Activated gamma-delta T cell (primary cell): ENCODE measurements around the gene PHF21A.

Experiments used
- DNase-seq: peaks from one replicate; lab custom pipeline; 2025; lab: John Stamatoyannopoulos, UW

Gene PHF21A

GRCh38 chr11:46075928-46076327 lies 45.3 kb downstream of the PHF21A start:
- no peak for DNase-seq

- DNase-seq, result no peak
Measured at GRCh38 chr11:46075168-46075567, 46.1 kb downstream of the PHF21A start.

DNA sequence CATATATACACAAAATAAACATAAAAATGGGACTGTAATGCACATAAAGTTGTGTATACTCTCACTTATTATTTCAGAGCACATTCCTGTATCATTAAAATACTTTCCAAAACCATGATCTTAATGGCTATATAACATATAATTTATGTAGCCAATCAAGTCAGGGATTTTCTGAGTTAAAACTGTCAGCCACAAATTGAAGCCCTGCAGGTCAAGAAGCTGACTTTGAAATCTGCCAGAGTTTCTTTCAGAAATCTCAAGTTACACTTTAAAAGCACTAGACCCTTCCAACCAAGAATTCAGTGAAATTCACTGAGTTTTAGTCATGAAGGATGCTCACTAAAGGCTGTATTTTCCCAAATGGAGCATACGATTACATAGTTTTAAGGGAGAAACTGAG lies 47.6 kb downstream of the PHF21A start:
- DNase-seq, result no peak

- DNase-seq, result no peak
Measured at GRCh38 chr11:46072172-46072964, 48.9 kb downstream of the PHF21A start.

DNA sequence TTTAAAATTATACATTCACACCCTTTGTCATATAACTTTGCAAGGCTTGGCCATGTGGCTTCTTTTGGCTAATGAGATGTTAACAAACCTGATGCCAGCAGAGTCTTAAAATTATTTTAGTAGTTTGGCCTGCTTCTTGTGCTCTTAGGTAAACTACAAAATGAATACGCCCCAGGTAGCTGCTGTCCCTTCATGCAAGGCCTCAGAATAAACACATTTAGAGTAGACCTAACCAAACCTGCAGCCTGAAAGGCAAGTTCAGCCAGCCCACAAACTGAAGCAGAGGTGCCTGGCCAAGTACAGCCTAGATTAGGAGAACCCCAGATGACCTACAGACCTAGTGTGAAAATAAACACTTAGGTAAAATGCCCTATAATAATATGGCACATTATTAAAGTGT lies 50.2 kb downstream of the PHF21A start:
- DNase-seq, result no peak

GRCh38 chr11:46069595-46069994 lies 51.7 kb downstream of the PHF21A start:
- no peak for DNase-seq

GRCh38 chr11:46066335-46066734 lies 54.9 kb downstream of the PHF21A start:
- DNase-seq, result no peak

GRCh38 chr11:46065681-46066080 lies 55.6 kb downstream of the PHF21A start:
- DNase-seq, result no peak

- no peak for DNase-seq
Measured at GRCh38 chr11:46064221-46064620, 57.0 kb downstream of the PHF21A start.

DNA sequence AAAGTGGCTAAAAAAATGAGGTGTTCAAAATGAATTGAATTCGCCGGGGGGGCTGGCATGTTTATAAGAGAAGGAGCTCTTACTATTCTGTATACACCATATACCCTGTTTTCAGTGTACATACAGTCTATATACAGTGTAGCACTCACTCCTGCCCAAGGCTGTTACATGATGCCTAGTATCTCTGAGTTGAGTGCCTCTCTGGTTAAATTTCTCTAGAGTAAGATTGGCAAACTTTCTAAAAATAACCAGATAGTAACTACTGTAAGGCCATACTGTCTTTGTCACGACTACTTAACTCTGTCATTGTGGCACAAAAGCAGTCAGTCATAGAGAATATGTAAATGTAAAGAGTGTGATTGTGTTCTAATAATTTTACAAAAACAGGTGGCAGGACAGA lies 58.1 kb downstream of the PHF21A start:
- DNase-seq, result no peak

DNA sequence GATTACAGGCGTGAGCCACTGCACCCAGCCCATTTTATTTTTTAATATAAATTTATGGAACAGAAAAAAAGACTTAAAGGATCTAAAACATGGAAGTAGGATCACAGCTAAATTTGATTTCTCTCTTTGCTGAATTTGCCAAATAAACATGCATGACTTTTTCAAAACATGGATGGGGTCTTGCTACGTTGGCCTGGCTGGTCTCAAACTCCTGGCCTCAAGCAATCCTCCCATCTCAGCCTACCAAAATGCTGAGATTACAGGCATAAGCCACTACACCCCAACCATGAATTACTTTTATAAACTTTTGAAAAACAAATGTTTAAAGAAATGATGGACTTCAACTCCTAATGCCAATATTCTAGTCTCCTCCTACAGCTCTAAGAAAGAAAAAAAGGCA lies 61.2 kb downstream of the PHF21A start:
- DNase-seq, result no peak

- DNase-seq, result no peak
Measured at GRCh38 chr11:46057489-46057888, 63.8 kb downstream of the PHF21A start.

GRCh38 chr11:46055371-46055770 lies 65.9 kb downstream of the PHF21A start:
- DNase-seq, result no peak

DNA sequence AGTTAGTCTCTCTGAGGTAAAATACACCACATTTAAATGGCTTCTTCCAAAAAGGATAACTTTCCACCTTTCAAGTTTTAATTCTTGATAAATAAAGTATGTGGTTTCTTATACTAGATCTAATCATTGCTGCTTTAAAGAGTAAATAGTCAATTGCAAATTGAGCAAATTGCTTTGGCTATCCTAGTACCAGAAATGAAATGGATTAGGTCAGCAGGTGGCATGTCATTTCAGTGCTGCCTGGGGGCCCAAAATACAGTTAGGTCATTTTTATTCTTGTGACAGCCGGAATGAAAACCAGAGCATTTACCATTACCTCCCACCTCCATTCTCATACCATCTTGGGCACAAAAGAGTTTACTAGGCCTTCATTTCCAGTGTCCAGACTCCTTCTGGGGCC lies 70.2 kb downstream of the PHF21A start:
- no peak for DNase-seq

GRCh38 chr11:46050662-46051061 lies 70.6 kb downstream of the PHF21A start:
- no peak for DNase-seq

GRCh38 chr11:46050003-46050461 lies 71.2 kb downstream of the PHF21A start:
- DNase-seq, result no peak

DNA sequence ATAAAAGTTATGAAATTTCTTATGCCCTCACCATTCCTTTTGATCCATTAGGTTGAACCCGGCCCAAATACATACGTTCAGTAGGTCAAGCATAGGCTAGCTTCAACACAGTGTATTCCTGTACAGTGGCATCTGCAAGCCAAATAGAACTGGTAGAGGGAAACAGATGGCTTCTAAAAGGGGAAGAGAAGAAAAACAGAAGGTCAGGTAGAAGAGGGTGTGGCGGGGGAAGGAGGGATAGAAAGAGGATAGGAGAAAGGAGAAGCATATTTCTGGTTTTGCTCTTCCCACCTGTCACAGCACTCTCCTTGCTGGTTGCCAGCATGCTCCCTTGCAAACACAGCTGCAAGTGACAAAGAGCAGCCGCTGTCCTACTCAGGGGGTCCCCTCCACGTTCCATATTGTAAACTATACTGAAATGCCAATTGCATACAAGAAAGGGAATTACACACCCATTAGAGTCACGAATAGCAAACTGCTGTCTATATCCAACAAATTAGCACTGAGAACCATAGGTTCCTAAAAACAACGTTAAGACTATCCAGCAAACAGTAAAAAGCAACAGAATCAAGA lies 71.8 kb downstream of the PHF21A start:
- DNase-seq, result no peak

- no peak for DNase-seq
Measured at GRCh38 chr11:46048198-46048597, 73.1 kb downstream of the PHF21A start.

GRCh38 chr11:46047520-46047919 lies 73.7 kb downstream of the PHF21A start:
- no peak for DNase-seq

GRCh38 chr11:46045811-46046210 lies 75.4 kb downstream of the PHF21A start:
- DNase-seq, result no peak

- DNase-seq, result no peak
Measured at GRCh38 chr11:46044601-46045000, 76.7 kb downstream of the PHF21A start.

GRCh38 chr11:46039990-46040389 lies 81.3 kb downstream of the PHF21A start:
- no peak for DNase-seq

- no peak for DNase-seq
Measured at GRCh38 chr11:46038529-46038928, 82.7 kb downstream of the PHF21A start.

DNA sequence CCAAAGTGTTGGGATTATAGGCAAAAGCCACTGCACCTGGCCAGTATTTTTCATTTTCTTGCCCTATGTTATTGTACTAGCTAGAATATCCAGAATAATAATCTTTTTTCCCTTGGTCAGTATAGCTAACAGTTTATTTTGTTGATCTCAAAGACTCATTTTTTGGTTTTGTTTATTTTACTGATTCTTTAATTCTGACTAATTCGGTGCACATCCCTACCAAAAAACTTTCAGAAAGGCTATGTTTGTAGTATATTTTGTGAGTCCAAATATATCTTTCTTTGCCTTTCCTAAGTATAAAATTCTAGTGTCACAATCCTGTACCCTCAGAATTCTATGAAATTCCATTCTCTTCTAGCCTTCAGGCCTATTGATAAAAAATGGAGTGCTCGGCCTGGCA lies 84.3 kb downstream of the PHF21A start:
- DNase-seq, result no peak
